HG02981 (cell line): ENCODE measurements around the gene USF2.

Experiments
- ATAC-seq: cut with Tn5 transposase; IDR thresholded peaks from one replicate; pipeline ENCODE4 v1.9.1; 2021; ENCODE audit warnings: mild to moderate bottlenecking, moderate library complexity; ENCODE audit not compliant: unreplicated experiment

Gene USF2

GRCh38 chr19:35264268-35265125, 4.3 kb upstream of the USF2 start:
- no peak for ATAC-seq

DNA sequence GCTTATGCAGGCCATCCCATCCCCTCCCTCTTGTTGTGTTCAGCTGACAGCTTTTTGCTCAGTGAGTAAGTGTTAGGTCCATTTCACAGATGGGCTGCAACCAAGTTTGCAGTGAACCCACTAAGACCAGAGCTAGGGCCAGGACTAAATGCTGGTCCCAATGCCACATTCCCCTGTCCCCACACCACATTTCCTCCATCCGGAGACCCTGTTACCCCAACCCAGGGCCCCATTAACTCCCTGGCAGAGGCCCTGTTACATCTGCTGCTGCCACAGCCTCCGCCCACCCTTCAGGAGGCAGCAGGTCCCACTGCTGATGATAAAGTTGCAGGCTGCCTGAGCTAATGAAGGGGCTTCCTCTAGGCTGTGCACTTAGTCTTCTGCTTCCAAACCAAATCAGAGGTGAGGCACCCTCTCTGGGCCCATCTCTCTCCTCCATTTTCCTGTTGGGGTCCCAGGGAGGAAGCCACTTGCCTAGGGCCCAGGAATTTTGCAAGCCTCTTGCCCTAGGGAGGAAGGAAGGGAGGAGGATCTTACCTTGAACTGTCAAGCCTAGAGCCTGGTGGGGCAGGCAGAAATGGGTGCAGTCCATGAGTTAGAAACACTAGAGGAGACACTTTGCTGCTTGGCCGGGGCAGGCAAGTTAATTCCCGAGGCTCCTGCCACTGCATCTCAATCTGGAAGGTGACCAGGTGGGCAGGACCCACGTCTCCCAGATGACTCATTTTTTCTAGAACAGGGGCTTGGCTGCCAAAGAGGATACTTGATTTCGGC, 3.4 kb upstream of the USF2 start:
- no peak for ATAC-seq

GRCh38 chr19:35265900-35266519, 2.8 kb upstream of the USF2 start:
- no peak for ATAC-seq

- ATAC-seq: no peak
Observed at GRCh38 chr19:35266520-35267352, 2.0 kb upstream of the USF2 start.

DNA sequence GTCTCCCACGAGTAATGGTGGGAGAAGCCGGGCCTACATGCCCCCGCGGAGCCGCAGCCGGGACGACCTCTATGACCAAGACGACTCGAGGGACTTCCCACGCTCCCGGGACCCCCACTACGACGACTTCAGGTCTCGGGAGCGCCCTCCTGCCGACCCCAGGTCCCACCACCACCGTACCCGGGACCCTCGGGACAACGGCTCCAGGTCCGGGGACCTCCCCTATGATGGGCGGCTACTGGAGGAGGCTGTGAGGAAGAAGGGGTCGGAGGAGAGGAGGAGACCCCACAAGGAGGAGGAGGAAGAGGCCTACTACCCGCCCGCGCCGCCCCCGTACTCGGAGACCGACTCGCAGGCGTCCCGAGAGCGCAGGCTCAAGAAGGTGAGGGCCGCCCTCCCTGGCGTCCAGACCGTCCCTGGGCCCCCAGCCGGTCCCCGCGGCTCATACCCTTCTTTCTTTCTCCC, 1.4 kb upstream of the USF2 start:
- ATAC-seq: no peak

- peak; percentile 43 for ATAC-seq
Observed at GRCh38 chr19:35267818-35268535, 785 bp upstream of the USF2 start.

DNA sequence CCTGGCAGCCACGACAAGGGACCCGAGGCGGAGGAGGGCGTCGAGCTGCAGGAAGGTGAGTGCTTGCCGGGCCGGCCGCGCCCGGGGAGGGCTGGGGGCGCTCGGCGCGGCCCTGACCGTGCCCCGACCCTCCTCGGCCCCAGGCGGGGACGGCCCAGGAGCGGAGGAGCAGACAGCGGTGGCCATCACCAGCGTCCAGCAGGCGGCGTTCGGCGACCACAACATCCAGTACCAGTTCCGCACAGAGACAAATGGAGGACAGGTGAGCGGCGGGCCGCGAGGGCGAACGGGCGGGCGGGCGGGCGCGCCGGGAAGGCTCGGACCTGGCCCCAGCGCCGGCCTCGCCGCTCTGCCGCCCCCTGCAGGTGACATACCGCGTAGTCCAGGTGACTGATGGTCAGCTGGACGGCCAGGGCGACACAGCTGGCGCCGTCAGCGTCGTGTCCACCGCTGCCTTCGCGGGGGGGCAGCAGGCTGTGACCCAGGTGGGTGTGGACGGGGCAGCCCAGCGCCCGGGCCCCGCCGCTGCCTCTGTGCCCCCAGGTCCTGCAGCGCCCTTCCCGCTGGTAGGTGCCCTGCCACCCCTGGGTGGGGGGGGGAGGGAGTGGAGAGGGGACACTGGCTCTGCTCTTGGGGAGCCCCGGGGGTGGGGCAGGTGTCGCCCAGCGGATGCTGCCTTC, 816 bp downstream of the USF2 start:
- ATAC-seq: peak; percentile 44

- ATAC-seq: no peak
Observed at GRCh38 chr19:35270381-35270811, 1.6 kb downstream of the USF2 start.

GRCh38 chr19:35271546-35271945, 2.8 kb downstream of the USF2 start:
- no peak for ATAC-seq

- no peak for ATAC-seq
Observed at GRCh38 chr19:35272122-35272719, 3.5 kb downstream of the USF2 start.

- ATAC-seq: no peak
Observed at GRCh38 chr19:35272954-35273649, 4.3 kb downstream of the USF2 start.

GRCh38 chr19:35273686-35274259, 5.0 kb downstream of the USF2 start:
- no peak for ATAC-seq

DNA sequence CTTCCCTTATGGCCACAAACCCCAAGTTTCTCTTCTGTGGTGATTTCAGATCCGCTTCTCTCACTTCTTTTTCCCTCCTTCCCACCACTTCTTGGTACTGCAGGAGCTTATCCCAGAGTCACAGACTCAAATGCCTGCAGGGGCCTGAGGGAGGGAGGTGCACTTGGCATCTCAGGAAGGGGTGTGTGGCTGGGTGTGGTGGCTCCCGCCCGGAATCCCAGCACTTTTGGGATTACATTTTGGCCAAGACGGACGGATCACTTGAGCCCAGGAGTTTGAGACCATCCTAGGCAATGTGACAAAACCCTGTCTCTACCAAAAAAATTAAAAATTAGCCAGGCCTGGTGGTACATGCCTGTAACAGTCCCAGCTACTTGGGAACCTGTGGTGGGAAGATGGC, 5.6 kb downstream of the USF2 start:
- ATAC-seq: no peak

GRCh38 chr19:35276706-35277281, 8.0 kb downstream of the USF2 start:
- ATAC-seq: no peak

DNA sequence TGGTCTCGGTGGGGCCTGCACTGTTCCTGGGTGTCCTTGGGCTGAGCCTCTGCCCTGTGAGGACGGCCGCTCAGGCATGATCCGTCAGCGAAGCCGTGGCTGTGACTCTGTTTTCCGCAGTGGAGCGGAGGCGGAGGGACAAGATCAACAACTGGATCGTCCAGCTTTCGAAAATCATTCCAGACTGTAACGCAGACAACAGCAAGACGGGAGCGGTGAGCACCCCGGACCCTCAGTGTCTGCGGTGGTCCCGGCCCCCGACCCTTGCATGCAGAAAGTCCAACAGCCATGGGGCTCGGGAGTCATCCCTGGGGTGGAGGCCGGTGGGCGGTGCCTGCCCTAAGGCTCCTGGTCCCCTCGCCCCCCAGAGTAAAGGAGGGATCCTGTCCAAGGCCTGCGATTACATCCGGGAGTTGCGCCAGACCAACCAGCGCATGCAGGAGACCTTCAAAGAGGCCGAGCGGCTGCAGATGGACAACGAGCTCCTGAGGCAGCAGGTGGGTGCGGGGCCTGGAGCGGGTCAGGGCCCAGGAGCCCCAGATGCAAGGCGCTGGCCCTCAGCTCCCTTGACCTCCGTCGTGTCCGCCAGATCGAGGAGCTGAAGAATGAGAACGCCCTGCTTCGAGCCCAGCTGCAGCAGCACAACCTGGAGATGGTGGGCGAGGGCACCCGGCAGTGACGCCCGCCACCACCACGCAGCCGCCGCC, 10.0 kb downstream of the USF2 start:
- no peak for ATAC-seq

GRCh38 chr19:35279374-35279773, 10.6 kb downstream of the USF2 start:
- ATAC-seq: no peak
